ENCODE results near the gene RARS1. TPM values are rescaled to one million over a fixed set of nuclear protein-coding genes. Genes with fewer than 3 reads are reported as not detected.

RARS1 gene
- total RNA-seq, 5 donors from 2014 or later (not counting 1 experiment from before 2014, with no cell fraction given): 57.6 to 84.8 (median 62.6) TPM

DNA sequence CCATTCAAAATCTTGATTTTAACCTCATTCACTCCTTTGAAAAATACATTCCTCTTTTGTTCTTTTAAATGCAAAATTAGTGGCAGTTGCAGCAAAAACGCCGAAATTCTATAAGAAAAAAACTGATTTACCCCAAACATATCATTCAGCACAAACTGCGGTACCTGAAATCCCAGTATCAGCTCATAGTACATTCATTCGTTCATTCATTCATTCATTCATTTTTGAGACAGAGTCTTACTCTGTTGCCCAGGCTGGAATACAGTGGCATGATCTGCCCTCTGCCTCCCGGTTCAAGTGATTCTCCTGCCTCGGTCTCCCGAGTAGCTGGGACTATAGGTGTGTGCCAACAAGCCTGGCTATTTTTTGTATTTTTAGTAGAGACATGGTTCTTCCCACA lies 63.3 kb downstream of the RARS1 start:
- Histone ChIP-seq H3K36me3 (ENCODE audit: control insufficient read depth in 2 of 2, extremely low read depth in 1 of 2, insufficient read depth in 1 of 2, low read length in 1 of 2) (peaks cover 0 to 21% of the 10 kb centered on the region in 2 donors), H3K27me3 (replicated peaks in 1 of 2; ENCODE audit: control insufficient read depth in 2 of 2, extremely low read depth in 1 of 2, insufficient read depth in 2 of 2, low read length in 1 of 2) (no peaks in the 10 kb centered on the region), H3K4me3 (ENCODE audit: control insufficient read depth in 1 of 2, extremely low read depth in 1 of 2, low read length in 1 of 2) (no peak overlapping the region), H3K27ac (ENCODE audit: low read length) (no peak overlapping the region), H3K9me3 (no peaks in the 10 kb centered on the region), H3K4me1 (ENCODE audit: control insufficient read depth in 1 of 2, extremely low read depth in 1 of 2, insufficient read depth in 2 of 2, low read length in 2 of 2) (no peaks in the 10 kb centered on the region)
- 95% methylated on average over 4 of the region's 7 CpGs for WGBS (ENCODE audit: insufficient coverage)
- Mint-ChIP-seq H3K4me1 (peaks cover 4 to 5% (median 4%) of the 10 kb centered on the region in 3 donors), H3K9me3 (peaks cover under 1 to 7% (median 2%) of the 10 kb centered on the region in 3 donors), H3K27me3 (no peaks in the 10 kb centered on the region), H3K36me3 (peaks cover 57% of the 10 kb centered on the region), H3K27ac (no peak overlapping the region), H3K4me3 (no peak overlapping the region)
- ChIA-PET POLR2A (no interaction called here), CTCF (interaction anchor here in 1 of 2 donors (0.6 kb wide), 1 partner anchor 20 kb away, joined by 4 read pairs; no protein-coding TSS in a partner anchor)
- no peak for ATAC-seq (replicated peaks in 1 of 4)
- DNase-seq: no peak

GRCh38 chr5:168550656-168551055 lies 64.4 kb downstream of the RARS1 start:
- H3K4me3 Mint-ChIP-seq: no peak overlapping the region
- H3K36me3 Mint-ChIP-seq: peaks cover 63% of the 10 kb centered on the region
- no peak overlapping the region for H3K4me3 ChIP-seq (ENCODE audit: control insufficient read depth in 1 of 2, extremely low read depth in 1 of 2, low read length in 1 of 2)
- H3K27ac ChIP-seq (ENCODE audit: low read length): no peak overlapping the region
- H3K9me3 Mint-ChIP-seq: peaks cover 0 to 2% (median 0%) of the 10 kb centered on the region in 3 donors
- POLR2A ChIA-PET: no interaction called here
- peaks cover 2 to 21% of the 10 kb centered on the region in 2 donors for H3K36me3 ChIP-seq (ENCODE audit: control insufficient read depth in 2 of 2, extremely low read depth in 1 of 2, insufficient read depth in 1 of 2, low read length in 1 of 2)
- no peaks in the 10 kb centered on the region for H3K27me3 Mint-ChIP-seq
- no peaks in the 10 kb centered on the region for H3K9me3 ChIP-seq
- ATAC-seq (replicated peaks in 1 of 4) (no peak), DNase-seq (no peak)
- no peak overlapping the region for H3K27ac Mint-ChIP-seq
- no peaks in the 10 kb centered on the region for H3K4me1 ChIP-seq (ENCODE audit: control insufficient read depth in 1 of 2, extremely low read depth in 1 of 2, insufficient read depth in 2 of 2, low read length in 2 of 2)
- H3K4me1 Mint-ChIP-seq: peaks cover 4 to 5% (median 4%) of the 10 kb centered on the region in 3 donors
- CTCF ChIA-PET: no interaction called here
- no peaks in the 10 kb centered on the region for H3K27me3 ChIP-seq (replicated peaks in 1 of 2; ENCODE audit: control insufficient read depth in 2 of 2, extremely low read depth in 1 of 2, insufficient read depth in 2 of 2, low read length in 1 of 2)

DNA sequence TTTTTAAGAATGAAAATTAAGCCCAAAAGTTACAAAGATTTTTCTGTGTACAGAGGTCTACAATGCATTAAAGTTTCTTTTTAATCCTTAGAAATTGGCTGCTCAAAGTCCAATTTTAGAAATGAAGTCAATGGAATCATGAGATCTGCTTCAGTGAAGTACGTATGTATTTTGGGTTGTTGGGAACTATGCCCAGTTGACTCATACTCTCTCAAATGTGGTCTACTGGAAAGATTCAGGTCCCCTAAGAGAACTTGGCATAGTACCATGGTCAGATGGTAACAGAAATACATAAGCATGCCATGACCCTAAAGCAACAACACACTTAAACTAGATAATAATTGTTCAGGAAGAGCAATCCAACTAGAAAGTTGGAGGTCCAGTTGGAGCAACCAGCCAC lies 65.9 kb downstream of the RARS1 start:
- POLR2A ChIA-PET: interaction anchor here in 1 of 2 donors (0.7 kb wide), 1 partner anchor 16 kb away, joined by 4 read pairs; no protein-coding TSS in a partner anchor
- no peak overlapping the region for H3K27ac Mint-ChIP-seq
- Histone ChIP-seq H3K9me3 (no peaks in the 10 kb centered on the region), H3K36me3 (ENCODE audit: control insufficient read depth in 2 of 2, extremely low read depth in 1 of 2, insufficient read depth in 1 of 2, low read length in 1 of 2) (peaks cover 2 to 21% of the 10 kb centered on the region in 2 donors), H3K27ac (ENCODE audit: low read length) (no peak overlapping the region), H3K4me1 (ENCODE audit: control insufficient read depth in 1 of 2, extremely low read depth in 1 of 2, insufficient read depth in 2 of 2, low read length in 2 of 2) (no peaks in the 10 kb centered on the region), H3K27me3 (replicated peaks in 1 of 2; ENCODE audit: control insufficient read depth in 2 of 2, extremely low read depth in 1 of 2, insufficient read depth in 2 of 2, low read length in 1 of 2) (no peaks in the 10 kb centered on the region), H3K4me3 (ENCODE audit: control insufficient read depth in 1 of 2, extremely low read depth in 1 of 2, low read length in 1 of 2) (no peak overlapping the region)
- CTCF ChIA-PET: no interaction called here
- peaks cover 67% of the 10 kb centered on the region for H3K36me3 Mint-ChIP-seq
- DNase-seq (no peak), ATAC-seq (replicated peaks in 1 of 4) (no peak)
- whole genome bisulfite sequencing (ENCODE audit: insufficient coverage): no CpG with 5 or more reads among the region's 1 CpG
- H3K9me3 Mint-ChIP-seq: no peaks in the 10 kb centered on the region
- no peaks in the 10 kb centered on the region for H3K27me3 Mint-ChIP-seq
- peaks cover 4 to 5% (median 4%) of the 10 kb centered on the region in 3 donors for H3K4me1 Mint-ChIP-seq
- H3K4me3 Mint-ChIP-seq: no peak overlapping the region

DNA sequence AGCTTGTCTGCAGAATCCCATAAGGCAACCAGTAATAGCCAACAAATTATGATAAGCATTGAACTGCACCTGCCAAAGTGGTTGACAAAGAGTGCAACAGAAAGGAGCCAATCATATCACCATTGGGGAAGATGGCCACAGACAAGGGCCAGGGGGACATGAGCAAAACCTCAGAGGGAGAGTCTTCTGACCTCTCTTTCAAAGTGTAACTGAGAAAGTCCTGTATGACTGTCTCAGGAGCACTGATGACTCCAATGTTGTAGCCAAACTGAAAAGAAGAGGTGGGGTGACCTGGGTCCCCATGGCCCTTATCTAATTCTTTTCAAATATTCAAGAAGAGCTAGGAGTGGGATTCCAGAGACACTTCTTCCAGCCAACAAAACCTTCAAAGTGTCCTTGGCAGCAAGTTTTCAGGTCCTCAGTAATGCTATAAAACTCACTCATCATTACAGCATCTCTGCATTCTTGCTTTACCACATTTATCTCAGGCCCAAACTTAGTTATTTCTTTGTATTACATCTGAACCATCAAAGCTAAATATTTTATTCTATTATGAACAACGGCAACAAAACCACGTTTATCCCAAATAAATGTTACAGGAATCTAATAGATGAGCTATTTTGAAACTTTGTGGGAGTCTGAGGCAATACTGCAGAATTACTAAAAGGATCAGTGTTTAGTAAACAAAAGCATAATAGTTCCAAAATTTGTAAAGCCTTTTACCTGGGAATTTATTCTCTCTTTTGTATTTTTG lies 67.3 kb downstream of the RARS1 start:
- ChIA-PET CTCF (no interaction called here), POLR2A (no interaction called here)
- peaks cover 2 to 34% of the 10 kb centered on the region in 2 donors for H3K36me3 ChIP-seq (ENCODE audit: control insufficient read depth in 2 of 2, extremely low read depth in 1 of 2, insufficient read depth in 1 of 2, low read length in 1 of 2)
- H3K27ac ChIP-seq (ENCODE audit: low read length): no peak overlapping the region
- Mint-ChIP-seq H3K27ac (no peak overlapping the region), H3K9me3 (no peaks in the 10 kb centered on the region), H3K27me3 (no peaks in the 10 kb centered on the region), H3K4me1 (peaks cover 4 to 5% (median 4%) of the 10 kb centered on the region in 3 donors), H3K4me3 (no peak overlapping the region), H3K36me3 (peaks cover 62% of the 10 kb centered on the region)
- H3K4me1 ChIP-seq (ENCODE audit: control insufficient read depth in 1 of 2, extremely low read depth in 1 of 2, insufficient read depth in 2 of 2, low read length in 2 of 2): no peaks in the 10 kb centered on the region
- no peak overlapping the region for H3K4me3 ChIP-seq (ENCODE audit: control insufficient read depth in 1 of 2, extremely low read depth in 1 of 2, low read length in 1 of 2)
- DNase-seq (no peak), ATAC-seq (replicated peaks in 1 of 4) (no peak)
- no CpG with 5 or more reads among the region's 2 CpGs for WGBS (ENCODE audit: insufficient coverage)
- no peaks in the 10 kb centered on the region for H3K9me3 ChIP-seq
- H3K27me3 ChIP-seq (replicated peaks in 1 of 2; ENCODE audit: control insufficient read depth in 2 of 2, extremely low read depth in 1 of 2, insufficient read depth in 2 of 2, low read length in 1 of 2): no peaks in the 10 kb centered on the region

DNA sequence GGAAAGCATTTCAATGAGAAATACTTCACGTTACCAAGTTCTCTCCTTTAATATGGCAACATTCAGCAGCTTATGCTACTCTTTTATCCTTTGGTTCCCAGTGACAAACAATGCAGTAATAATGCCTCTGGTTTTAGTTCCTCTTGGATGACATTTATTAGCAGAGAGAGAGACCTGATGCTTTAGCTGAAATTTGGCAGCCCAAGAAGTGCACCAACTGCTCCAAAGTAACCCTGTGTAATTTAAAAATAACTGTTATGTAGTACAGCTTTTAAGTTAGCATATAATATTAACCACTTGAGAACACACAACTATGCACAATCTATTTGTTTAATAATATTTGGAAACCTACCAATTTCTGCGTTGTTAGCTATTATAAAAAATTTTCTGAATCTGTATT lies 71.1 kb downstream of the RARS1 start:
- Histone ChIP-seq H3K4me3 (ENCODE audit: control insufficient read depth in 1 of 2, extremely low read depth in 1 of 2, low read length in 1 of 2) (no peak overlapping the region), H3K4me1 (ENCODE audit: control insufficient read depth in 1 of 2, extremely low read depth in 1 of 2, insufficient read depth in 2 of 2, low read length in 2 of 2) (no peaks in the 10 kb centered on the region), H3K27ac (ENCODE audit: low read length) (no peak overlapping the region), H3K9me3 (no peaks in the 10 kb centered on the region), H3K36me3 (ENCODE audit: control insufficient read depth in 2 of 2, extremely low read depth in 1 of 2, insufficient read depth in 1 of 2, low read length in 1 of 2) (peaks cover 5 to 55% of the 10 kb centered on the region in 2 donors), H3K27me3 (replicated peaks in 1 of 2; ENCODE audit: control insufficient read depth in 2 of 2, extremely low read depth in 1 of 2, insufficient read depth in 2 of 2, low read length in 1 of 2) (no peaks in the 10 kb centered on the region)
- no peak overlapping the region for H3K27ac Mint-ChIP-seq
- DNase-seq (no peak), ATAC-seq (replicated peaks in 1 of 4) (no peak)
- H3K9me3 Mint-ChIP-seq: no peaks in the 10 kb centered on the region
- ChIA-PET CTCF (interaction anchor here in 1 of 2 donors (0.6 kb wide), 1 partner anchor 1161 kb away, joined by 3 read pairs; no protein-coding TSS in a partner anchor), POLR2A (interaction anchor here (0.5 to 0.6 kb wide), 3 partner anchors 11 to 141 kb away, joined by 3 to 5 read pairs (median 5); no protein-coding TSS in a partner anchor)
- no peaks in the 10 kb centered on the region for H3K27me3 Mint-ChIP-seq
- H3K4me1 Mint-ChIP-seq: peaks cover 3 to 5% (median 4%) of the 10 kb centered on the region in 3 donors
- WGBS (ENCODE audit: insufficient coverage): no CpG with 5 or more reads among the region's 2 CpGs
- H3K4me3 Mint-ChIP-seq: no peak overlapping the region
- peaks cover 68% of the 10 kb centered on the region for H3K36me3 Mint-ChIP-seq

DNA sequence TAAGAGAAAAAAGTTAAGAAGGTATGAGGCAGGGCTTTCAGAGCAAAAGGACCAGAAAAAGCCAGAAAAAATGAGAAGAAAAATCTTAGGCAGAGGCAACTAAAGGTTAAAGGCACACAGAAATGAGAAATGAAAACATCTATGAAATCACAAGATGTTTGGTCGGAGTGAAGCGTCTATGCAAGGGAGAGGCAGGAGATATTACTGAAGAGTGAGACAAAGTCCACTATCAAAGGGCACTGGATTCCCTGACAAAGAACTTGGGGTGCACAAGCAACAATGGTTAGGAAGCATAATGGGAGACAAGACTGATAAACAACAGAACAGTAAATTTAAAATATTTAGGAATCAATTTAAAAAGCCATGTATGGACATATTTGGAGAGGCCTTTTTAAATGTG lies 76.0 kb downstream of the RARS1 start:
- Mint-ChIP-seq H3K4me3 (no peak overlapping the region), H3K27ac (no peak overlapping the region), H3K36me3 (peaks cover 49% of the 10 kb centered on the region), H3K9me3 (no peaks in the 10 kb centered on the region), H3K27me3 (no peaks in the 10 kb centered on the region), H3K4me1 (peaks cover 1 to 10% (median 5%) of the 10 kb centered on the region in 3 donors)
- H3K4me3 ChIP-seq (ENCODE audit: control insufficient read depth in 1 of 2, extremely low read depth in 1 of 2, low read length in 1 of 2): no peak overlapping the region
- H3K9me3 ChIP-seq: no peaks in the 10 kb centered on the region
- H3K27me3 ChIP-seq (replicated peaks in 1 of 2; ENCODE audit: control insufficient read depth in 2 of 2, extremely low read depth in 1 of 2, insufficient read depth in 2 of 2, low read length in 1 of 2): no peaks in the 10 kb centered on the region
- no peaks in the 10 kb centered on the region for H3K4me1 ChIP-seq (ENCODE audit: control insufficient read depth in 1 of 2, extremely low read depth in 1 of 2, insufficient read depth in 2 of 2, low read length in 2 of 2)
- H3K36me3 ChIP-seq (ENCODE audit: control insufficient read depth in 2 of 2, extremely low read depth in 1 of 2, insufficient read depth in 1 of 2, low read length in 1 of 2): peaks cover 3 to 52% of the 10 kb centered on the region in 2 donors
- ATAC-seq (replicated peaks in 1 of 4) (no peak), DNase-seq (no peak)
- CTCF ChIA-PET: no interaction called here
- H3K27ac ChIP-seq (ENCODE audit: low read length): no peak overlapping the region
- no CpG with 5 or more reads among the region's 2 CpGs for WGBS (ENCODE audit: insufficient coverage)
- POLR2A ChIA-PET: no interaction called here

All from T-cell (primary cell).